GM18951 (cell line): ENCODE measurements around the gene SLC35B1.

Source experiments
- POLR2A ChIP-seq: IDR thresholded peaks from 4 replicates; pipeline ENCODE4 v1.6.1; 2011; ENCODE audit warnings: mild to moderate bottlenecking; ENCODE audit not compliant: insufficient read length, insufficient read depth; ENCODE audit errors: extremely low read depth
- in situ Hi-C: fragments of 300-500 bp; cut with MboI; formaldehyde crosslinking; loops from one replicate; pipeline ENCODE4 v1.12.0; 2022; ENCODE audit warnings: low sequenced_read_pairs, mixed read lengths, inconsistent platforms; ENCODE audit not compliant: unreplicated experiment

Gene SLC35B1

GRCh38 chr17:49707608-49708514 is at the start of gene SLC35B1:
SLC35B1 (minus strand) TSS chr17:49707964; CDS start chr17:49707833, 131 bp downstream.
- TF ChIP-seq POLR2A = peak; percentile 78
- in situ Hi-C loops = loop anchor here (25.0 kb wide), 1 partner anchor 296 kb away; the partner anchor contains the start of gene PHB1

GRCh38 chr17:49757151-49757777 is 49.5 kb upstream of the SLC35B1 start:
- TF ChIP-seq POLR2A = no peak
- in situ Hi-C loops = no loop called here

- TF ChIP-seq POLR2A = no peak
Measured at GRCh38 chr17:49756323-49757150, 48.8 kb upstream of the SLC35B1 start.

GRCh38 chr17:49755663-49756283 is 48.0 kb upstream of the SLC35B1 start:
- no peak for TF ChIP-seq POLR2A
- in situ Hi-C loops = no loop called here

More at GRCh38 chr17:49756323-49757150, 48.8 kb upstream of the SLC35B1 start:
- in situ Hi-C loops = no loop called here

GRCh38 chr17:49753959-49754391 is 46.2 kb upstream of the SLC35B1 start:
- in situ Hi-C loops = no loop called here

GRCh38 chr17:49752508-49752907 is 44.7 kb upstream of the SLC35B1 start:
- no peak for TF ChIP-seq POLR2A
- in situ Hi-C loops = no loop called here

More at GRCh38 chr17:49753959-49754391, 46.2 kb upstream of the SLC35B1 start:
- TF ChIP-seq POLR2A = no peak

- in situ Hi-C loops = no loop called here
- TF ChIP-seq POLR2A = no peak
Measured at GRCh38 chr17:49749730-49750129, 42.0 kb upstream of the SLC35B1 start.

GRCh38 chr17:49748791-49749190 is 41.0 kb upstream of the SLC35B1 start:
- in situ Hi-C loops = no loop called here
- no peak for TF ChIP-seq POLR2A

GRCh38 chr17:49748223-49748622 is 40.5 kb upstream of the SLC35B1 start:
- in situ Hi-C loops = no loop called here
- TF ChIP-seq POLR2A = no peak

- TF ChIP-seq POLR2A = no peak
- in situ Hi-C loops = no loop called here
Measured at GRCh38 chr17:49747632-49748031, 39.9 kb upstream of the SLC35B1 start.

GRCh38 chr17:49746791-49747490 is 39.2 kb upstream of the SLC35B1 start:
- TF ChIP-seq POLR2A = peak; percentile 56
- in situ Hi-C loops = no loop called here
